GM18508 (cell line): Measurements from ENCODE around the gene HAO2.

Source experiments
- ATAC-seq: cut with Tn5 transposase; IDR thresholded peaks from one replicate; pipeline ENCODE4 v1.9.1; 2021; ENCODE audit warnings: moderate number of reproducible peaks; ENCODE audit not compliant: insufficient read depth, unreplicated experiment

Gene HAO2

DNA sequence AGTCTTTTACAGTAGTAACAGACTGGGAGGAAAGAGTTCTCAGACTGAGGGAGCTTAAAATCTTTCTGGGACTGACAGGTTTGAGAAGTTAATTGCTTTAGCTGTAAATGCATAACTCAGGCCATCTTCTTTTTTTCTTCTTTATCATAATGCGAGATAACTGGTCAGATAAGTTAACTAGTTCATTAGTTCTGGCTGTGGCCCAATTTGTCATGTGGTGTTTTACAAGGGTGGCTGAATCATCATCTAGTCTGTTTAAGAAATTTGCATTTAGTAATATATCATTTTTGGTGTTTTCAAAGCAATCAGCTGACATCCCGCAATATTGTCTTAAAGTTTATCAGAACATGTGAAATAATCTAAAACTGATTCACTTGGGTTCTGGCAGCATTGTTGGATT is 60.4 kb downstream of the HAO2 start:
- no peak for ATAC-seq

DNA sequence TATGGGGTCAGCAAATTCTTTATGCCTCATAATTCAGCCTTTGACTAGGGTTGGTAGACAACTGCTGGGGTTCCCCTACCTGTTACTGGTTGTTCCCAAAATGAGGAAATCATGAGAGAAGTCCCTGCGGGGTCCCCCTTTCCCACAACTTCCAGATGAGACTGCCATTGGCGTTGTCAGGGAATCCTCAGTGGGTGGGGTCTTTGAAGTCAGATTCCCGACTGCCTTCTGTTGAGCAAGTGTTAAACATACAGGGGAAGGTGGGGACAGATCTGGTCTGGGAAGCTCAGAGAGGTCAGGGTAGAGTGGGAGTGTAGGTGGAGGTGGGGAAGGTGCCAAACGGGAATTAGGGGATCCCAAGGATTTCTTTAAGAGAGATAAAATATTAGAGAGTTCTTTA is 61.1 kb downstream of the HAO2 start:
- no peak for ATAC-seq

DNA sequence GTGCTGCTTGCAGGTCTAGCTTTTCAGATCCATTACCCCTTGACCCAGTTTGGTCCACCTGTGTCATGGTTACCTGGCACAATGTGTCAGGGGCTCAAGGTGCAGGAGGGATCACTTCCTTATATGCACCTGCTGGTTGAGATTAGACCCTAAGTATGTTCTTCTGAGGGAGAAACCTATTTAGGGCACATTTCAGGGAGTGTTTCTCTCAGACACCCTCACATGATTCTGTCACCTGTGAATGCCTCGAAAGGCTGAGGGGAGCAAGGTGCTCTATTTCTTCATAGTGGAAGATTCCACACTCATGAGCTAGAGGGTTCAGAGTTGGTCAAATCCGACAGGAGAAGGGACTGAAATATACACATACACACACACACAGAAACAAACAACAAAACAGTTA is 61.9 kb downstream of the HAO2 start:
- ATAC-seq: no peak

DNA sequence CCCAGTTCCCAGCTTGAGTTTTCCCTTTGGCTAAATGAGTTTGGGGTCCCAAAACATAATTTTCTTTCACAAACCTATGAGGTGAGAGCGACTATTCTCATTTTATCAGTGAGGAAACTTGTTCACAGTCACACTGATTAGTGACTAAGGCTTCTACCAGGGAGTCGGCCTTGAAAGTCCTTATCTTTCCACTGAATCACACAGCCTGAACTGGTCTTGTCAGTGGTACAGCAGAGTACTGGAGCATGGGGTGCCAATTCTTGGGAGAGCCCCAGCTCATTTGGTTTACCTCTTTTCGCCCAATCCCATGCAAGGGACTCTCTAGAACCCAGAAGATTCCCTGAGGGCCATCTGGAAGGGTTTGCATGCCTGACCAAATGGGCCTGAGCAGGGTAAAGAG is 63.3 kb downstream of the HAO2 start:
- ATAC-seq: no peak

DNA sequence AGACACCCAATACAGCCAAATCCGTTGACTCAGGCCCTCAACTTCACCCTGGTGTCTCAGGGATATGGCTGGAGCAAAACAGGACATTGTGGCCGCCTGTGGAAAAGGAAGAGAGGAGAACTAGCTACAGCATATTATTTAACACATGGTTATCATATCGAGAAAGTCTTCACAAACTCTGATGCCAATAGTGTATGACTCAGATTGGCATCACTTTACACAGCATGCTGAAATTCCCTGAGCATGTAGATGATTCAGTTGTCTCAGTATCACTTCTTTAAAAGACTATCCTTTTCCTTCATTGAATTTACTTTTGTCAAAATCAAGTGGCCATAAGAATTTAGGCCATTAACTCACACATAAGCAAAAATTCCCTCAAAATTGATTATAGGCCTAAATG is 66.5 kb downstream of the HAO2 start:
- no peak for ATAC-seq

DNA sequence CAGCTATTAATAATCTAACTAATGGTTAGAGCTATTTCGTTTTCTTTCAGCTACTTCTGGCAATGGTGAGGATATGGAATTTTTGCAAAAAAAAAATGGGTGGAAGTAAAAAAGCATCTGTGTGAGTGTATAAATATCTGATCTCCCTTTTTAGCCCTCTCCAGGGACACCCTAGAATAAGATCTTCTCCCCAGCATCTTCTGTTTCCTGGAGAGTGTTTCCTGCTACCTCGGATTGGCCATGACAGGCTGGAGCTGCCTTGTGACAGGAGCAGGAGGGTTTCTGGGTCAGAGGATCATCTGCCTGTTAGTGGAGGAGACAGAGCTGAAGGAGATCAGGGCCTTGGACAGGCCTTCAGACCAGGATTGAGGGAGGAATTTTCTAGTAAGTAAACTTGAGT is 70.2 kb downstream of the HAO2 start:
- ATAC-seq: no peak

DNA sequence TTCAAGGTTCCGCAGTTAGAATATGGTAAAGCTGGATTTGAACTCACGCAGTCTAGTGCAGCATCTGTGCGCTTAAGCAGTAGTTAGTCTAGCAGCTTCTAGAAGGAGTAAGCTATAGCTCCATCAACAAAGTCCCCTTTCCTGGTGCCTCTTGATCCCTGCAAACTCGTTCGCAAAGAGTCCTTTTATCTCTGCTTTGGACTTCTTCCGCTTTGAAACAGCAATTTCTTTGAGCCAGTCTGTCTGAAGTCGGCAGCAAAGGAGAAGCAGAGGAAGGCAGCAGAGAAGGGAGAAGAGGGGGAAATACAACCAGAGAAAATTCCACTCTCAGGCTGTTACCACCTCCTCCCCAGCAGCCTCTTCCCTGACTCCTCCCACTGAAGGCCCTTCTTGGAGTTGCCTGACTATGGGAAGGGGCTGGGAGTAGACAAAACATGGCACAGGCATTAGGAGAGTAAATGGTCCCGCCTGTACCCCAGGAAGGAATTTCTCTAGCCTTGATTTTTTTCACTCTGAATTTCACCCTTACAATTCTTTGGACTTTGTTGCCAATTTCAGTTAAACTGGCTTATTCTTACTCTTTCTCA is 72.2 kb downstream of the HAO2 start:
- no peak for ATAC-seq

DNA sequence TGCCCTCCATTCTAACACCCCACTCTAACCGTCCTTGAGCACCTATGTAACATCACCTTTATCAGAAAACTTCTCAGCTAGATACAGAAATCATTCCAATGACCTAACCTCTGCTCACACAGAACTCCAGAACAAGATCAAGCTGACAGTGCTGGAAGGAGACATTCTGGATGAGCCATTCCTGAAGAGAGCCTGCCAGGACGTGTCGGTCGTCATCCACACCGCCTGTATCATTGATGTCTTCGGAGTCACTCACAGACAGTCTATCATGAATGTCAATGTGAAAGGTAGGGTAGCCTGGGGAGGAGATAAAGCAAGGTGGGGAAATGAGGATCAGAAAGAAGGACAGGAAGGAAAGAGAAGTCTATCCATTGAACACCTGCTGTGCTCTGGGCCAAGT is 74.2 kb downstream of the HAO2 start:
- no peak for ATAC-seq
